Measurements from ENCODE around the gene PARD3. TPM values are rescaled to one million over a fixed set of nuclear protein-coding genes. Genes with fewer than 3 reads are reported as not detected.

PARD3 gene
- total RNA-seq, 1 experiment from 2014 or later, result 46.3 TPM

DNA sequence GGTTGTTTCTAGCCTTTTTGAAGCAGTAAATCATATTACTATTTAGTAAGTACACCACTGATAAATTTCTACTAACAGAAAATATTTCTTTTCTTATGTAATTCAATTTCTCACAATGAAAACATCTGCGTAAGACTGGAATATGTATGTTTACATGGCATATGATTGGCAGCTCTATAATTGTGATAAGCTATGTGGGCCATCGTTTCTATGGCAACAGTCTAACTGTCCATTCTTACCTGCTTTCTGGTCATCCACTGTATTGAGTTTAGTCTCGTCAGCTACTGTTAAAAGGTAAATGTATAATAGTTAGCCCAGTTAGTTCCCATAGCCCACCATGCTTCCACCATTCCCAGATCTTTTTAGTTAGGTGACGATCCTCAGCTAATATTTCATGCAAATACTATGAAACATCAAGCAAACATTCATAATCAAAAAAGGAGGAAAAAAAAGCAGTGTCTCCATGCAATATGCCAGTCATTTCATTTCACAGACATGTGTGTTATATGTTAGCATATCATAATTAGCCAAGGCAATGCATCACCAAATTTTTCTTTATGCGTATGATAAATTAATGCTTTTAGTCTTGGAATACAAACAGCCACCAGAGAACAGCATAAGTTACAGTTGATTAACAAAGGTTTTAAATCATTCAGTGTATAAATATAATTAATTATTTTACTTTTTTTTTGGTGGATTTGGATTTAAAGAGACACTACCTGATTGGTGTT, 479.0 kb downstream of the PARD3 start:
- Histone ChIP-seq H4K20me1 (ENCODE audit: insufficient read depth) (no peaks in the 10 kb centered on the region), H3K9ac (ENCODE audit: low read length) (no peak overlapping the region), H3K4me2 (ENCODE audit: low read length) (no peak overlapping the region), H3K36me3 (ENCODE audit: control insufficient read depth in 1 of 2, insufficient read depth in 2 of 2, low read length in 2 of 2) (0 out of 4 replicates have a peak, but pooled peaks cover 0 to 1% of the 10 kb centered on the region in 2 experiments), H3K9me3 (ENCODE audit: control insufficient read depth in 1 of 2, insufficient read depth in 1 of 2, low read depth in 1 of 2, low read length in 2 of 2) (no peaks in the 10 kb centered on the region), H2AFZ (ENCODE audit: low read depth, low read length, poor library complexity, severe bottlenecking) (no peak overlapping the region), H3K9me2 (ENCODE audit: insufficient read depth) (no peaks in the 10 kb centered on the region), H3K79me2 (ENCODE audit: insufficient read depth, low read length) (no peaks in the 10 kb centered on the region), H3K4me1 (ENCODE audit: control insufficient read depth in 1 of 2, insufficient read depth in 2 of 2, low read length in 2 of 2) (no peaks in the 10 kb centered on the region), H3K4me3 (replicated peaks in 1 of 2; ENCODE audit: low read depth in 1 of 2, low read length in 2 of 2) (no peak overlapping the region), H3K27ac (ENCODE audit: low read depth, low read length) (no peak overlapping the region), H3K27me3 (ENCODE audit: insufficient read depth, low read length) (no peaks in the 10 kb centered on the region)
- no TSS peak for BruUV-seq (replicated peaks)
- ChIA-PET CTCF (interaction anchor here (0.8 kb wide), 1 partner anchor 15 kb away, joined by 3 read pairs; no protein-coding TSS in a partner anchor), RAD21 (ENCODE audit: low non-redundant PET in 1 of 2, low total read pairs in 2 of 2, uncharacterized antibody in 2 of 2, unreplicated experiment in 2 of 2) (no interaction called here), POLR2A (interaction anchor here (1.1 kb wide), 1 partner anchor 13 kb away, joined by 3 read pairs; no protein-coding TSS in a partner anchor)
- DNase-seq (ENCODE audit: low read depth, low spot score) (no peak), ATAC-seq (no peak)
- intact Hi-C loops (cut with micrococcal nuclease), result no loop called here
- TF ChIP-seq, protein P1, sequence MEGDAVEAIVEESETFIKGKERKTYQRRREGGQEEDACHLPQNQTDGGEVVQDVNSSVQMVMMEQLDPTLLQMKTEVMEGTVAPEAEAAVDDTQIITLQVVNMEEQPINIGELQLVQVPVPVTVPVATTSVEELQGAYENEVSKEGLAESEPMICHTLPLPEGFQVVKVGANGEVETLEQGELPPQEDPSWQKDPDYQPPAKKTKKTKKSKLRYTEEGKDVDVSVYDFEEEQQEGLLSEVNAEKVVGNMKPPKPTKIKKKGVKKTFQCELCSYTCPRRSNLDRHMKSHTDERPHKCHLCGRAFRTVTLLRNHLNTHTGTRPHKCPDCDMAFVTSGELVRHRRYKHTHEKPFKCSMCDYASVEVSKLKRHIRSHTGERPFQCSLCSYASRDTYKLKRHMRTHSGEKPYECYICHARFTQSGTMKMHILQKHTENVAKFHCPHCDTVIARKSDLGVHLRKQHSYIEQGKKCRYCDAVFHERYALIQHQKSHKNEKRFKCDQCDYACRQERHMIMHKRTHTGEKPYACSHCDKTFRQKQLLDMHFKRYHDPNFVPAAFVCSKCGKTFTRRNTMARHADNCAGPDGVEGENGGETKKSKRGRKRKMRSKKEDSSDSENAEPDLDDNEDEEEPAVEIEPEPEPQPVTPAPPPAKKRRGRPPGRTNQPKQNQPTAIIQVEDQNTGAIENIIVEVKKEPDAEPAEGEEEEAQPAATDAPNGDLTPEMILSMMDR (IDR thresholded peaks at IDR 0.05 in 2 of 3, conservative IDR thresholded peaks at IDR 0.05 in 1 of 3; ENCODE audit: borderline replicate concordance in 1 of 3, insufficient read depth in 1 of 3, low read depth in 2 of 3, low read length in 2 of 3), result no peak
- TF ChIP-seq EZH2 (IDR thresholded peaks at IDR 0.05), result no peak
- no peak for TF ChIP-seq YY1 (IDR thresholded peaks at IDR 0.05; ENCODE audit: extremely low read depth, insufficient replicate concordance, low read depth, low read length)
- TF ChIP-seq SIN3A (IDR thresholded peaks at IDR 0.05; ENCODE audit: low read depth), result no peak
- no peak for TF ChIP-seq CEBPB (IDR thresholded peaks at IDR 0.05; ENCODE audit: low read depth)
- TF ChIP-seq EZH2phosphoT487 (IDR thresholded peaks at IDR 0.05; ENCODE audit: borderline replicate concordance), result no peak
- TF ChIP-seq ZFX (IDR thresholded peaks at IDR 0.05), result no peak
- TF ChIP-seq FOSL1 (IDR thresholded peaks at IDR 0.05; ENCODE audit: low read depth), result no peak
- TF ChIP-seq SRF (IDR thresholded peaks at IDR 0.05; ENCODE audit: low read depth), result no peak
- no peak for TF ChIP-seq ZNF274 (IDR thresholded peaks at IDR 0.05; ENCODE audit: low read depth, low read length)
- TF ChIP-seq, protein P2, sequence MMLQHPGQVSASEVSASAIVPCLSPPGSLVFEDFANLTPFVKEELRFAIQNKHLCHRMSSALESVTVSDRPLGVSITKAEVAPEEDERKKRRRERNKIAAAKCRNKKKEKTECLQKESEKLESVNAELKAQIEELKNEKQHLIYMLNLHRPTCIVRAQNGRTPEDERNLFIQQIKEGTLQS (IDR thresholded peaks at IDR 0.05), result no peak
- TF ChIP-seq ELF1 (IDR thresholded peaks at IDR 0.05; ENCODE audit: borderline replicate concordance, low read depth), result no peak

Measured in HCT116 (cell line).